GM12801 (cell line): ENCODE results near the gene IFIT1.

Experiments used
- CTCF ChIP-seq: IDR thresholded peaks from one replicate; pipeline ENCODE4 v1.5.1; 2011; ENCODE audit warnings: control low read depth; ENCODE audit not compliant: insufficient read length; ENCODE audit errors: extremely low read depth

IFIT1 gene

GRCh38 chr10:89379103-89379502 lies 13.3 kb upstream of the IFIT1 start:
- TF ChIP-seq CTCF = no peak

DNA sequence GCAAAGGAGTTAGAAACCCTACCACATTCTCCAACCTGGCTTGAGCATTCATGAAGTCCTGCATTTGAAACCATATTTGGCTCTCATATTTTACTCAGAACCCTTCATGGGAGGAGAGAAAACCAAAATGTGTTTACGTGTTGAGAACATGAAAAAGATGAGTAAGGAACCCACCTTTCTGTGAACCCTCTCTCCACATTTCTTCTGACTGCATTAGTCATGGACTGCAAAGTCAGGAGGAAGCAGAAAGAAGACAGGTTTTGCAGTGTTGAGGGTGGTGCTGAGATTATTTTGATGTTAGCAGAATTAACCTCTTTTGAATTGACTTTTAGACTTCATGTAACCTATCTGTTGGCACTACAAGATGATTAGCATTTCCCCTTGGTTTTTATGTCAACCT lies 9.7 kb upstream of the IFIT1 start:
- no peak for TF ChIP-seq CTCF

DNA sequence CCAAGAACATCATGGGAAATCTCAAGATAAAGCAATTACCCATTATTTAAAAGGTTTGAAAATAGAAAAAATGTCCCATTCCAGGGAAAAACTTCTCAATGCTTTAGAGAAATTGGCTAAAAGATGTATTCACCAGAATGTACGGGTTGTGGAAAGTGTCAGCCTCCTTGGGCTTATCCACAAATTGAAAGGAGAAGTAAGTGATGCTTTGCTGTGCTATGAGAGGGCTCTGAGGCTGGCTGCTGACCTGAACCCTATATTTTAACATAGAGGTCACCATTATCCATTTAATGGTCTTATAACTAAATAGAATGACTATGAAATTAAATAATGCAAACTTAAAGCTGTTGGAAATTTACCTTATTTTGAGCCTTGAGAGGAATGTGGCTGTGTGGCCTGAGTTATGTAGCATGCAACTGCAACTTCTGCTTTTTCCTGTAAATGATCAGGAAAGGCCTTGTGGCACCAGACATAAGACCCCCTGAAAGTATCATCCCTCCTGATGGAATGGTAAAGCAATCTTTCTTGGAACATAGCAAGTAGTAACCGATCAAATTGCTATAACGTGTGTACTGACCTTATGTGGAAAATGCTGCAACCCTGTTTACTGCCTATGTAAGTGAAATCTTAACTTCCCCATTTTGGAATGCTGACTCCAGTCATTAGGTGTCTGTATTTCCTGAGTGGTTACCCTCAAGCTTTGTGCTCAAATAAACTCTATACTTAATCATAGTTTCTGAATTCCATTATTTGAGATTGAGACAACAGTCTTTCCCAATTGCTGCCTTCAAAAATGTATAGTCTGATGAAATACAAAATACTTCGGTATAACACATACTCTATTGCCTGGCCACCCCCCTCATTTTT lies 7.7 kb upstream of the IFIT1 start:
- no peak for TF ChIP-seq CTCF

DNA sequence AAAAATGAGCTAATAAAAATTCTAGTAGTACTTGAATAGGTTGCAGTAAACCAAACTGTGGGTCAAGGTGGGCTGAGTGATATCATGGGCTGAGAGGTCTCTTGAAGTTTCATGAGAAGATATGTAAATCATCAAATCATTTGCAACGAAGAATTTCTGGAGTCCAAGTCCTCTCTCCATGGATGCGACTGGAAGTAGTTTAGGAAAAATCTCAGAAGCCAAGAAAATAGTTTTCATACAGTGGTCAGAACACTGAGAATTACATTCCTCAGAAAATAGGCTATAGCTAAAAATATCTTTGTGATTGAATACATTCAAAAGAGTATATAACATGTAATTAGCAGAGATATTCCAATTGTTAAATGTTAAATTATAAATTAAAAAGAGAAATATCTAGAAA lies 3.6 kb upstream of the IFIT1 start:
- no peak for TF ChIP-seq CTCF

DNA sequence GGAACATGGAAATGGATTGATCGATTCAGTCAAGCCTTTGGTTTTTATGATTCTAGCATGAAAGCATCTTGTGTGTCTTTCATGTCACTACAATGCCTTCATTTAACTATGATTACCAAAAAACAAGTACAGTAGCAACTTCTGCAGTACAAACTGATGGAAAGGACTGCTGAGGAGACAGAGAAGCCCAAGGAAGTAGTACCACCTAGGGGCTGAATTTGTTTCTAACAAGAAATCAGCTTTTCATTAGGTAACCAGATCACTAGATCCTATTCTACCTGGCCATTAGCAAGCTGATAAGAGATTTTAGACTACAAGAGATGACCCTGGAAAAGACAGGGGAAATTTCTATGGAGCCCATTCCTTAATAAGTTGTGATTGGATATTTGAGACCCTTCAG lies 3.2 kb upstream of the IFIT1 start:
- no peak for TF ChIP-seq CTCF

DNA sequence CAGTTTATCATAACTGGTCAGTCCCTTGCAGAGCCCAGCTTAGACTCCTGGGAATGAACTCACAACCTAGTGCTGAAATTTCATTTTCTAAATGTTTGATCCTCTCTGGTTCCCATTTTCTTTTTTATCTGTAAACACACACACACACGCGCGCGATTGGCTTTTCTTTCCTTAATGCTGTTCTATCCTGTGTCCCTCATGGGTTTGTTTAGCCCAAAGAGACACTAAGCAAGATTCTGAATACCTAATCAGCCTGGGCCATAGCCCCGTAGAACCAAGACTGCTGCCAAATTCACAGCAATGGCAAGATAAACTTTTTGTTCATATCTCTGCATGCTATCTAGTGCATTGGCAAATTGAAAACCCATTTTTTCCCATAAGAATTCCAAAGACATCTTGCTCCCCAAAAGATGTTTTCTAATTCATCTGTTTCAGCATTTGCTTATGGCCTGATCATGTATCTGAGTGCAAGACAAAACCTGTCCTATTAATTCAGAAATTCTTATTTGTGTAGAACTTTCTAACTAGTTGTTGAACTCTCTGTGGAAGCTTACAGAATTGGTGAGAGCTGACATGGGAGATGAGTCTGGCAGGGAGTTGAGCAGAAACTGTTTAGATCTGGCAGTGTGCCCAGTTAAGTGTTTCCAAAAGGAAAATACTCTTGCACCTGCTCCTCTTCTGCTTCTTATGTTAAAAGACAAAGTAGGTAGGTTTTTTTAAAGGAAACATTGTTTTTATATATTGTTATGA lies 1.8 kb upstream of the IFIT1 start:
- TF ChIP-seq CTCF = no peak

DNA sequence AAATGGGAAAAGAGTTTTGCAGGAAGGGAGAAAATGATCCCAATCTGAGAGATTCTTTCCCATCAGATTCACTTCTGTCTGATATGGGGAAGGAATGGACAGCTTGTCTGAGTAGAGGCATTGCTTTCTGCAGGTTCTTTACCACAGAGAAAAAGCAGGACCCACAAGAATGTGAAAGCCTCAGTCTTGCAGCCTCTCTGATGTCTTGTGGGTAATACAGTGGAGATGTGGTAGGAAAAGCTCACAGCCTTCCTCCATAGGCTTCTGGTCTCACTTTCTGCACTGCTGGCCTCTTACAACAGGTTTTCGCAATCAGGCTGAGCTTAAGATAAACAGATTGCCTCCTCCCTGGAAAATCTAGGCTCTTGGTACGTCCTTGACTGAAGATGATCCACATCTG lies 551 bp downstream of the IFIT1 start:
- TF ChIP-seq CTCF = no peak
